ENCODE results near the gene TPM4.

TPM4 gene

DNA sequence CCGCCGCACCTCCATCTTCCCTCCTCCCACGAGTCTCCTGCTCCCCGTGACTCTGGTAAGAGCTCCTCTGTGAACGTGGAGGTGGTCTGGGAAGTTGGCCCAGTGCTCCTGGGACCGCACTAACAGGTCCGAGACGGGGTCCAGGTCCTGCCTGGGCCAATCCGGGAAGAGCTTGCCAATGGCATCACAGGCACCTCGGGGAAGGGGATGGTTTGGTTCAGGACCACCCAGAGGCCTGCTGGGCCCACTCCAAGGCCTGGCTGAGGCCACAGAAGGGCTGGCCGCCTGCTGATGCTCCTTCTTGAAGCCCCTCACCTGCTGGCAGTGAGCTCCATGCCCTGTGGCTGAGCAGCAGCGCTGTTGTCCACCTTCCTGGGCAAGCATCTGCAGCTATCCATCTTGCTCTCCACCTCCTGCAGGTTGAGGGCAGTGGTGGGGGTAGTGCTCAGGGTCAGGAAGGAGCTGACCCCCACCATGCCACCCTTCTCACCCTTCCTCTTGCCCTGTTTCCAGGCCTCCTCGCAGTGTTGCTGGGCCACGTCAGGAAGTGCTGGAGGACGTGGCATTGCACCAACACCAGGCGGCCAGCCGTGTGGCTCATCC, 41.2 kb upstream of the TPM4 start:
- TF ChIP-seq TCF12 (IDR thresholded peaks at IDR 0.05; ENCODE audit: low read depth) (no peak), FOXM1 (IDR thresholded peaks at IDR 0.05; ENCODE audit: borderline replicate concordance, low read depth) (no peak), MAX (IDR thresholded peaks at IDR 0.05) (no peak), TEAD4 (IDR thresholded peaks at IDR 0.05) (no peak), ZBTB7A (IDR thresholded peaks at IDR 0.05; ENCODE audit: low read depth) (no peak), TAF1 (IDR thresholded peaks at IDR 0.05; ENCODE audit: low read depth) (no peak), EGR1 (IDR thresholded peaks at IDR 0.05) (no peak), RAD21 (IDR thresholded peaks at IDR 0.05; ENCODE audit: low read depth) (no peak), CEBPB (IDR thresholded peaks at IDR 0.05) (no peak), EP300 (IDR thresholded peaks at IDR 0.05; ENCODE audit: borderline replicate concordance) (no peak), YY1 (IDR thresholded peaks at IDR 0.05; ENCODE audit: low read depth) (no peak), USF1 (IDR thresholded peaks at IDR 0.05) (no peak)
- TF ChIP-seq, protein P1, sequence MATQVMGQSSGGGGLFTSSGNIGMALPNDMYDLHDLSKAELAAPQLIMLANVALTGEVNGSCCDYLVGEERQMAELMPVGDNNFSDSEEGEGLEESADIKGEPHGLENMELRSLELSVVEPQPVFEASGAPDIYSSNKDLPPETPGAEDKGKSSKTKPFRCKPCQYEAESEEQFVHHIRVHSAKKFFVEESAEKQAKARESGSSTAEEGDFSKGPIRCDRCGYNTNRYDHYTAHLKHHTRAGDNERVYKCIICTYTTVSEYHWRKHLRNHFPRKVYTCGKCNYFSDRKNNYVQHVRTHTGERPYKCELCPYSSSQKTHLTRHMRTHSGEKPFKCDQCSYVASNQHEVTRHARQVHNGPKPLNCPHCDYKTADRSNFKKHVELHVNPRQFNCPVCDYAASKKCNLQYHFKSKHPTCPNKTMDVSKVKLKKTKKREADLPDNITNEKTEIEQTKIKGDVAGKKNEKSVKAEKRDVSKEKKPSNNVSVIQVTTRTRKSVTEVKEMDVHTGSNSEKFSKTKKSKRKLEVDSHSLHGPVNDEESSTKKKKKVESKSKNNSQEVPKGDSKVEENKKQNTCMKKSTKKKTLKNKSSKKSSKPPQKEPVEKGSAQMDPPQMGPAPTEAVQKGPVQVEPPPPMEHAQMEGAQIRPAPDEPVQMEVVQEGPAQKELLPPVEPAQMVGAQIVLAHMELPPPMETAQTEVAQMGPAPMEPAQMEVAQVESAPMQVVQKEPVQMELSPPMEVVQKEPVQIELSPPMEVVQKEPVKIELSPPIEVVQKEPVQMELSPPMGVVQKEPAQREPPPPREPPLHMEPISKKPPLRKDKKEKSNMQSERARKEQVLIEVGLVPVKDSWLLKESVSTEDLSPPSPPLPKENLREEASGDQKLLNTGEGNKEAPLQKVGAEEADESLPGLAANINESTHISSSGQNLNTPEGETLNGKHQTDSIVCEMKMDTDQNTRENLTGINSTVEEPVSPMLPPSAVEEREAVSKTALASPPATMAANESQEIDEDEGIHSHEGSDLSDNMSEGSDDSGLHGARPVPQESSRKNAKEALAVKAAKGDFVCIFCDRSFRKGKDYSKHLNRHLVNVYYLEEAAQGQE (IDR thresholded peaks at IDR 0.05; ENCODE audit: low read depth) = no peak

- no peak for TF ChIP-seq RAD21 (IDR thresholded peaks at IDR 0.05; ENCODE audit: low read depth)
- TF ChIP-seq TEAD4 (IDR thresholded peaks at IDR 0.05) = no peak
- TF ChIP-seq USF1 (IDR thresholded peaks at IDR 0.05) = no peak
- TF ChIP-seq CREB1 (IDR thresholded peaks at IDR 0.05; ENCODE audit: low read depth) = no peak
- TF ChIP-seq TAF1 (IDR thresholded peaks at IDR 0.05; ENCODE audit: low read depth) = no peak
- TF ChIP-seq, protein P1 (IDR thresholded peaks at IDR 0.05; ENCODE audit: low read depth) = no peak
- no peak for TF ChIP-seq TCF12 (IDR thresholded peaks at IDR 0.05; ENCODE audit: low read depth)
- no peak for TF ChIP-seq YY1 (IDR thresholded peaks at IDR 0.05; ENCODE audit: low read depth)
- TF ChIP-seq ZBTB7A (IDR thresholded peaks at IDR 0.05; ENCODE audit: low read depth) = no peak
- no peak for TF ChIP-seq EGR1 (IDR thresholded peaks at IDR 0.05)
- TF ChIP-seq EP300 (IDR thresholded peaks at IDR 0.05; ENCODE audit: borderline replicate concordance) = no peak
- TF ChIP-seq CEBPB (IDR thresholded peaks at IDR 0.05) = no peak
- TF ChIP-seq MAX (IDR thresholded peaks at IDR 0.05) = no peak
Observed at GRCh38 chr19:16035601-16036297, 40.5 kb upstream of the TPM4 start.

- TF ChIP-seq USF1 (IDR thresholded peaks at IDR 0.05) = peak; percentile 26; the same call in 1 of the 2 replicates
- no peak for TF ChIP-seq NFIC (IDR thresholded peaks at IDR 0.05)
- no peak for TF ChIP-seq TEAD4 (IDR thresholded peaks at IDR 0.05)
Observed at GRCh38 chr19:16036397-16036925, 39.8 kb upstream of the TPM4 start.

DNA sequence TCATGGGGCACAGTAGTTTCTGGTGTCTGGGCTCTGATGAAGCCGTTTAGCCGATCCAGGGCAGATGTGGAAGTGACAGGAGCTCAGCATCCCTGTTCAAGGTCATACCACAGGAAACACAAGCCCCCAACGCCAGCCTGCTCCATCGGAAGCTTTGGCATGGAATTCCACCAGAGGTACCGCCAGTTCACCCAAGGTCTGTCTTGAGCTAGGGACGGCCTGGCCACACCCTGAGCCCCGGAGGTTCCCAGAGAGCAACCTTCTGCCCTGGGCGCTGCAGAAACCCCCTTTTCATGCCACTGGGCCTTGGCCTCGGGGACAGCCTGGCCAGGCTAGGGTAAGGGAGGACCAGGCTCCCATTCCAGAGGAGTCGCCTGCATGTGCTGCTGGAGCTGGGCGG, 39.4 kb upstream of the TPM4 start:
- TF ChIP-seq RAD21 (IDR thresholded peaks at IDR 0.05; ENCODE audit: low read depth) (no peak), CEBPB (IDR thresholded peaks at IDR 0.05) (no peak), TAF1 (IDR thresholded peaks at IDR 0.05; ENCODE audit: low read depth) (no peak), EGR1 (IDR thresholded peaks at IDR 0.05) (no peak), NFIC (IDR thresholded peaks at IDR 0.05) (no peak), TCF12 (IDR thresholded peaks at IDR 0.05; ENCODE audit: low read depth) (no peak), CREB1 (IDR thresholded peaks at IDR 0.05; ENCODE audit: low read depth) (no peak), FOXM1 (IDR thresholded peaks at IDR 0.05; ENCODE audit: borderline replicate concordance, low read depth) (no peak), TEAD4 (IDR thresholded peaks at IDR 0.05) (no peak), USF1 (IDR thresholded peaks at IDR 0.05) (no peak), ZBTB7A (IDR thresholded peaks at IDR 0.05; ENCODE audit: low read depth) (no peak), EP300 (IDR thresholded peaks at IDR 0.05; ENCODE audit: borderline replicate concordance) (no peak), MAX (IDR thresholded peaks at IDR 0.05) (no peak)
- TF ChIP-seq, protein P1 (IDR thresholded peaks at IDR 0.05; ENCODE audit: low read depth) = no peak
